Skeletal muscle tissue (tissue), 4 donors: ENCODE measurements around the gene STC2. TPM values are rescaled to one million over a fixed set of nuclear protein-coding genes. Genes with fewer than 3 reads are reported as not detected.

Experiments used
- H3K27ac ChIP-seq: one replicate; pipeline ENCODE4 v1.7.0; 2013; ENCODE audit warnings: mild to moderate bottlenecking, low read depth, low read length, inconsistent platforms
- H3K27me3 ChIP-seq, 3 donors: one replicate each; pipeline ENCODE4 v1.7.0; 2013; ENCODE audit warnings: low read length in 3 of 3; ENCODE audit not compliant: control insufficient read depth in 3 of 3, insufficient read depth in 3 of 3
- H3K36me3 ChIP-seq, 3 donors: one replicate each; pipeline ENCODE4 v1.7.0; 2013; ENCODE audit warnings: low read length in 3 of 3; ENCODE audit not compliant: control insufficient read depth in 3 of 3, insufficient read depth in 3 of 3
- H3K4me1 ChIP-seq, 3 donors: one replicate each; pipeline ENCODE4 v1.7.0; 2013; ENCODE audit warnings: low read length in 3 of 3, mild to moderate bottlenecking in 3 of 3; ENCODE audit not compliant: control insufficient read depth in 3 of 3, insufficient read depth in 3 of 3
- H3K4me3 ChIP-seq, 3 donors: one replicate each; pipeline ENCODE4 v1.7.0; 2013; ENCODE audit warnings: low read length in 3 of 3
- H3K9ac ChIP-seq, 3 donors: one replicate each; pipeline ENCODE4 v1.7.0; 2013; ENCODE audit warnings: low read length in 3 of 3, mild to moderate bottlenecking in 3 of 3, moderate library complexity in 2 of 3, low read depth in 1 of 3
- H3K9me3 ChIP-seq, 3 donors: one replicate each; pipeline ENCODE4 v1.7.0; 2013; ENCODE audit warnings: low read length in 3 of 3; ENCODE audit not compliant: control insufficient read depth in 3 of 3
- total RNA-seq: library from RNA; depleted of rRNA; stranded (reverse); fragments of >200 nt; gene quantifications from one replicate; pipeline ENCODE4 v1.2.3, GENCODE V29; 2014
- donor health status: Osteomylitis.

The STC2 gene
- total RNA-seq, 1 donor from 2014 or later = 3.1 TPM

GRCh38 chr5:173329491-173330337 lies 1.5 kb upstream of the STC2 start:
- H3K36me3 ChIP-seq = peaks cover 0 to 4% (median 3%) of the 10 kb centered on the region in 3 donors
- peak overlapping the region in 2 of 3 donors; percentile 79 to 93 for H3K9ac ChIP-seq
- H3K27ac ChIP-seq = peak overlapping the region; percentile 74
- H3K27me3 ChIP-seq = peaks cover 13 to 20% (median 15%) of the 10 kb centered on the region in 3 donors
- no peaks in the 10 kb centered on the region for H3K9me3 ChIP-seq
- peak overlapping the region; percentile 75 to 89 (median 80) for H3K4me3 ChIP-seq
- peaks cover 19 to 35% (median 29%) of the 10 kb centered on the region in 3 donors for H3K4me1 ChIP-seq

DNA sequence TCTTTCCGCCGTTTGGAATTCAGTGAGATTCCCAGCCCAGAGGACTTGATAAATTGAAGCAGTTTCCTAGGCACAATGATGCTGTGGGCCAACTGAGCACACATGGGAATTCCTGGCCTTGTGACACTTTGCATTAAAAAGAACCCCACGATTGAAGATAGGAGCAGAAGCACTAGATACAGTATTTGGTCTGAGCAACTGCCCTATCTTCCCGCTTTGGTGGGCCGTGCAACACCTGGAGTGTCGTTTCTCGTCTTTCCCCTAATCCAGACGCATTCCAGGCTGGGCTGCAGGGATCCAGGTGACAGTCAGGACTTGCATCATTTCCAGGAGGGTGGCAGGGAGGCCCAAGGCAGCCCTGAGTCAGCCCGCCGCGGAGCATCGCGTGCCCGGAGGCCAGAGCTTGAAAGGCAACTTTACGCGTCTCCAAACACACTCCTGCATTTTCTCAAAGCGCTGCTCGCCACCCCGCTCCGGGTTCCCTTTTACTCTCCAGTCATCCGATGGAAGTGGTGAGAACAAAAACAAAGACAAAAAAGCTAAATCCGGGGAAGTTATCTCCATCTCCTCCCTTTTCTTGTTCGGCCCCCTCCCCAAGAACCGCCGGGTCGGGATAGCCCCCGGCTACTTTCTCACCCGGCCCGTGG lies 753 bp upstream of the STC2 start:
- Histone ChIP-seq H3K27me3 (peaks cover 13 to 20% (median 15%) of the 10 kb centered on the region in 3 donors), H3K27ac (peak overlapping the region; percentile 74), H3K9ac (peak overlapping the region; percentile 70 to 93 (median 79)), H3K4me1 (peaks cover 23 to 39% (median 31%) of the 10 kb centered on the region in 3 donors), H3K9me3 (no peaks in the 10 kb centered on the region), H3K36me3 (peaks cover 0 to 4% (median 3%) of the 10 kb centered on the region in 3 donors), H3K4me3 (peak overlapping the region; percentile 75 to 89 (median 80))

- H3K4me3 ChIP-seq = peak overlapping the region; percentile 75 to 89 (median 80)
- H3K27me3 ChIP-seq = peaks cover 13 to 20% (median 15%) of the 10 kb centered on the region in 3 donors
- H3K27ac ChIP-seq = peak overlapping the region; percentile 74
- no peaks in the 10 kb centered on the region for H3K9me3 ChIP-seq
- H3K9ac ChIP-seq = peak overlapping the region; percentile 79 to 93 (median 79)
- H3K4me1 ChIP-seq = peaks cover 23 to 43% (median 34%) of the 10 kb centered on the region in 3 donors
- H3K36me3 ChIP-seq = peaks cover 3 to 15% (median 3%) of the 10 kb centered on the region in 3 donors
Measured at GRCh38 chr5:173327084-173327947, 898 bp downstream of the STC2 start.

DNA sequence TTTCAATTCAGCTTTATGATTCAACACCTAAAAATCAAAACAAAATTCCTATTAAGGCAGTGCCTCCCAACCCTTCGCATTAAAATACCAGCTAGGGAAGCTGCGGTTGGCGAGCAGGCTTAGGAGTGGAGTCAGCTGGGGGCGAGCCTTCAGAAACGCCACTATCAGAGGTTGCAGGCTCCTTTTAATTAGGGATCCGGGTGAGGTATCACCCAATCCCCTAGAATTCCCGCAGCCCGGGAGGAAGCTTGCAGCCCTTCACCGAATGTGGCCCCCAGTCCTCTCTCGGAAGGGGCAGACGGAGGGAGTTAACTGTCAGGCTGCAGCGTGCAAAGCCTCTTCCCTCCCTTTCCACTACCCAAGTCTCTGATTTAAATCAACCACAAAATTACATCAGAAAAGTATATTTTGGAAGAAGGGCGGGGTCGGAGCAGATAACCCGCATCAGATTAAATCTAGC lies 1.7 kb downstream of the STC2 start:
- Histone ChIP-seq H3K4me1 (peaks cover 23 to 43% (median 34%) of the 10 kb centered on the region in 3 donors), H3K36me3 (peaks cover 3 to 19% (median 7%) of the 10 kb centered on the region in 3 donors), H3K9me3 (no peaks in the 10 kb centered on the region), H3K27ac (no peak overlapping the region), H3K4me3 (peak overlapping the region in 1 of 3 donors; percentile 65), H3K27me3 (peaks cover 13 to 20% (median 15%) of the 10 kb centered on the region in 3 donors), H3K9ac (peak overlapping the region in 1 of 3 donors; percentile 57)

GRCh38 chr5:173325091-173325698 lies 3.0 kb downstream of the STC2 start:
- Histone ChIP-seq H3K4me1 (peaks cover 29 to 47% (median 41%) of the 10 kb centered on the region in 3 donors), H3K27me3 (peaks cover 5 to 20% (median 7%) of the 10 kb centered on the region in 3 donors), H3K27ac (no peak overlapping the region), H3K36me3 (peaks cover 3 to 22% (median 7%) of the 10 kb centered on the region in 3 donors), H3K4me3 (no peak overlapping the region), H3K9me3 (no peaks in the 10 kb centered on the region), H3K9ac (peak overlapping the region in 1 of 3 donors; percentile 10)

DNA sequence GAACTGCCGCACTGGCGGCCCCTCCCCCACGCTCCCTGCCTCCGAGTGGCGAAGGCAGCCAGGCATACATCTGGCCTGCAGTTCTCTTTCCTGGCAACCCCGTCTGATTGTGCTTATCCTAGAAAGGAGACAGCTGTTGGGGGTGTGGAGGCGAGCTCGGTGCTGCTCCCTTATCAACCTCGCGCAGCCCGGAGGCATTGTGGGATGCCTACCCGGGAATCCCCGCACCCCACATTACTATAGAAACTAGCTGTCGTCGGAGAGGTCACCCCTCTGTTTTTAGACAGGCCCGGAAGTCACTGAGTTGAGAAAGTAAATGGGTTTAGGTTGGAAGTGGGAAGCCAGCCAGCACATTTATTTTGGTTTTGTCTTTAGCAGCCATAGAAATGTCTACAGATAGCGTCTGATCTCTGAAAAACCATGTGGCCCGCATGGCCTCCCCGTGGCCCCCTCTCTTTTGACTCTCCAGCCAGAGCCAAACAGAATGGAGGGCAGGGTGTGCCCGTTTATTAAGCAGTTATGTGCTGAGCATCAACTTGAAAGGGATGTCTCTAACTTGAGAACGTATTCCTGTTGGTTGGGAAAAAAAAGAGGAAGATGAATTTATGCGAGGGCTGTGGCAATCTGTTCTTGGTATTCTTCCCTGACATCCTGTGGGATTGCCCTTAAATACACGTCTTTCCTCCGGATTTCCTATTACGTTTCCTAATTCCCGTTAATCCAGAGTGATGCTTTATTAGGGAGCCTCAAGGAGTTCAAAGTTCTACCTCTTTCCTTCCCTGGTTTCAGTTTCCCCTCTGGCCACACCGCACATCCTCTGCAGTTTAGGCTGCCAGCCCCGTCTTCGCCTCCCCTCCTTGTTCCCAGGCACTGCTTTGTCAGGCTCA lies 3.9 kb downstream of the STC2 start:
- peaks cover 35 to 49% (median 44%) of the 10 kb centered on the region in 3 donors for H3K4me1 ChIP-seq
- peaks cover 3 to 29% (median 7%) of the 10 kb centered on the region in 3 donors for H3K36me3 ChIP-seq
- peaks cover 5 to 19% (median 7%) of the 10 kb centered on the region in 3 donors for H3K27me3 ChIP-seq
- peak overlapping the region in 2 of 3 donors; percentile 5 to 10 for H3K9ac ChIP-seq
- H3K4me3 ChIP-seq = peak overlapping the region in 2 of 3 donors; percentile 13 to 15
- no peaks in the 10 kb centered on the region for H3K9me3 ChIP-seq
- H3K27ac ChIP-seq = no peak overlapping the region

DNA sequence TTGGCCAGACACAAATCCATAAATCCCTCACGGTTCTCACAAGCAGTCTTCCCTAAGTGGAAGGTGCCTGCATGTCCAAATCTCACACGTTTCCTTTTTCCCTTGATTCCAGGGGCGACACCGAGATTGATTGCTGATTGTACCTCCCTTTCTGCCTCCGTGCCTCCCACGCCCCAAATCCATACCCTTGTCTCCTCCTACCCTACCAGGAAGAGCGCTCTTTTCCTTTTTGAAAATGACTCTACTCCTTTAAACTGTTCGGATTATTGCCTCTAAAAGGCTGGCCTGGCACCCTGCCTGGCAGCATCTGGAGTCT lies 4.5 kb downstream of the STC2 start:
- Histone ChIP-seq H3K4me3 (peak overlapping the region in 1 of 3 donors; percentile 13), H3K27me3 (peaks cover 5 to 16% (median 7%) of the 10 kb centered on the region in 3 donors), H3K9me3 (no peaks in the 10 kb centered on the region), H3K9ac (peak overlapping the region in 1 of 3 donors; percentile 5), H3K4me1 (peaks cover 30 to 43% (median 38%) of the 10 kb centered on the region in 3 donors), H3K36me3 (peaks cover 3 to 31% (median 7%) of the 10 kb centered on the region in 3 donors), H3K27ac (no peak overlapping the region)

DNA sequence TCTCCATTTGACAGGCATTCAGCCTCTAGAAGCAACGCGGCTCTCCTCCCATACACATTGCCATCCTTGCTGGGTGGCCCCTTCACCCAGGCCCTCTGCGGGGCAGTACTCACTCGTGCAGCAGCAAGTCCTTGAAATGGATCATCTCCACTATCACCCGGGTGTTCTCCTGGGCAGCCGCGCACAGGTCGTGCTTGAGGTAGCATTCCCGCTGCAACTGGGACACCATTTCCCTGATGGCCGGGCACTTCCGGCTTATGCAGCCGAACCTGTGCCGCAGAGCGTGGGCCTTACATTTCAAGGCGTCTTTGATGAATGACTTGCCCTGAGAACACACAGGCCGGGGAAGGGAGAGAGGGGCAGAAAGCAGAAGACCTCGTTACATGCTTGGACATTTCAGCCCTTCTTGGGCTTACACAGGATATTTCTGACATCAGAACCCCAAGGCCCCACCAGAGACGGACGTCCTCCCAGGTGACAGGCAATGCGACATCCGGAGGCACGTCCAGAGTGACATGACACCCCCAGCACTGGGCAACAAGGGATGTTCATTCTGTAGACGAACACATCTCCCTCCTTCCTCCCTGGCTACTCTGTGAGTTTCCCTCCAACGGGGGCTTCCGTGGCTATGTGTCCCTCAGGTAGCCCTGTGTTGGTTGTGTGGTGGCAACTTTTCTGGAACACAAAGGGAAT lies 5.0 kb downstream of the STC2 start:
- Histone ChIP-seq H3K27me3 (peaks cover 4 to 11% (median 6%) of the 10 kb centered on the region in 3 donors), H3K4me3 (no peak overlapping the region), H3K9me3 (no peaks in the 10 kb centered on the region), H3K27ac (no peak overlapping the region), H3K9ac (no peak overlapping the region), H3K36me3 (peaks cover 5 to 35% (median 9%) of the 10 kb centered on the region in 3 donors), H3K4me1 (peaks cover 27 to 39% (median 35%) of the 10 kb centered on the region in 3 donors)
